ENCODE data around the gene RFTN1.

The RFTN1 gene

DNA sequence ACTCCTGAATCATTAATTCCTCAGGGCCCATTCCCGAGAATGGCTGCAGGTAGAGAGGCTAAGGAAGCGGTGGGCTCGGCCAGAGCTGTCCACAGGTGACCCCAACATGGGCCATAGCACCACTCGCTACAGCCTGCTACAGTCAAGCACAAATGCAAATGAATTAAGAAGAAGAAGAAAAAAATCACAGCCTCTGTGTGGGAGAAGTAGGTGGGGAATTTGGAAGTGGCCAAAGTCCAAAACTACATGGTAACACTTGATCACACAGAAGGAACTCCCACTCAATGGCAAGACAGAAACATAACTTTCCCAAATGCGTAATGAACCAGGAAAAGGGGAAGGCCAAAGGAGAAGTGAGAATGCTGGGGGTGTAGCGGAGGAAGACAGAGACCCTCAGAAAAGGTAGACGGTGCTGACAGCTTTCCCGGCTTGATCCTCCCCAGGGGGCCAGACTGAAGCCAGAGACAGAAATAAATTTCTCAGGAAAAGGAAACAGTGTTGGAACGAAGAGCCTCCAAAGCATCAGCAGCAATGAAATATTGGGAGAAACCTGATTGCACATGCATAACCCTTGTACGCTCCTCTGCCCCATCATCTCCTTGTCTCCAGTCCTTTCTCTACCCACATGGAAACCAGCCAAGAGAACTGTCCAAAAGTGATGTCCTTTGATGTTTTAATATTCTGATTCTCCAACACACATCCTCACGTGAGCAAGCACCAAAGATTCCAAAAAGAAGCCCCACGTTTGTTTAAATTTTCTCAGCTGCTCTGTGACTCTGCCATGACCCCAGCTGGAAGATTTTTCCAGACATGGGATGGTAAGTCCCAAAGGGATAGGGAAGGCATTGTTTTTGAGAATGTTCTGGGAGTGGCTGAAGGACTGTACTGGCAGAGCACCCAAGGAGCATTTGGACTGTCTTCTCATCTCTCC, 140.9 kb downstream of the RFTN1 start:
- Histone ChIP-seq H2BK120ac (ENCODE audit: low read depth, low read length) (no peak overlapping the region), H3K27ac (replicated peaks; ENCODE audit: low read length) (no peak overlapping the region), H4K91ac (ENCODE audit: low read depth, low read length, poor library complexity) (no peak overlapping the region), H3K4me2 (ENCODE audit: insufficient read depth, low read length, poor library complexity, severe bottlenecking) (no peak overlapping the region), H3K14ac (ENCODE audit: low read length) (no peak overlapping the region), H2BK15ac (ENCODE audit: low read length) (peak overlapping the region; percentile 33), H3K9me3 (replicated peaks in 1 of 2; ENCODE audit: control insufficient read depth in 2 of 2, insufficient read depth in 1 of 2, low read depth in 1 of 2, low read length in 2 of 2) (no peaks in the 10 kb centered on the region), H3K4me1 (ENCODE audit: control insufficient read depth in 2 of 2, insufficient read depth in 1 of 2, low read depth in 1 of 2, low read length in 2 of 2) (peaks cover 4 to 24% of the 10 kb centered on the region in 2 donors), H3K9ac (ENCODE audit: low read depth, low read length, poor library complexity) (no peak overlapping the region), H3K4ac (ENCODE audit: low read length) (no peak overlapping the region), H3K36me3 (replicated peaks in 1 of 2; ENCODE audit: control insufficient read depth in 2 of 2, insufficient read depth in 2 of 2, low read length in 2 of 2) (no peaks in the 10 kb centered on the region), H3K27me3 (ENCODE audit: control insufficient read depth in 3 of 3, insufficient read depth in 3 of 3, low read depth in 1 of 3, low read length in 3 of 3) (no peaks in the 10 kb centered on the region), H4K8ac (ENCODE audit: low read depth, low read length) (no peak overlapping the region), H2AFZ (ENCODE audit: low read length) (no peak overlapping the region), H3K4me3 (ENCODE audit: low read length in 2 of 2) (no peak overlapping the region), H3K23ac (ENCODE audit: low read depth, low read length, poor library complexity) (no peak overlapping the region), H2BK5ac (ENCODE audit: low read length) (no peak overlapping the region), H2AK5ac (ENCODE audit: low read depth, low read length) (no peak overlapping the region), H3K18ac (ENCODE audit: low read length) (no peak overlapping the region), H2BK12ac (ENCODE audit: low read length) (no peak overlapping the region), H3K79me1 (ENCODE audit: low read depth, low read length) (no peaks in the 10 kb centered on the region)
- no CpG with 5 or more reads among the region's 12 CpGs for WGBS, 2 donors (ENCODE audit: extremely low coverage in 2 of 2, insufficient read length in 2 of 2, insufficient replicate concordance in 1 of 2)
- DNase-seq (ENCODE audit: low spot score), result no peak

GRCh38 chr3:16370872-16371740, 142.4 kb downstream of the RFTN1 start:
- WGBS, 2 donors (ENCODE audit: extremely low coverage in 2 of 2, insufficient read length in 2 of 2, insufficient replicate concordance in 1 of 2), result no CpG with 5 or more reads among the region's 10 CpGs
- Histone ChIP-seq H3K18ac (ENCODE audit: low read length) (peak overlapping the region; percentile 16), H2AK5ac (ENCODE audit: low read depth, low read length) (no peak overlapping the region), H3K4me3 (ENCODE audit: low read length in 2 of 2) (no peak overlapping the region), H3K27me3 (ENCODE audit: control insufficient read depth in 3 of 3, insufficient read depth in 3 of 3, low read depth in 1 of 3, low read length in 3 of 3) (no peaks in the 10 kb centered on the region), H2AFZ (ENCODE audit: low read length) (no peak overlapping the region), H3K36me3 (replicated peaks in 1 of 2; ENCODE audit: control insufficient read depth in 2 of 2, insufficient read depth in 2 of 2, low read length in 2 of 2) (no peaks in the 10 kb centered on the region), H3K4ac (ENCODE audit: low read length) (no peak overlapping the region), H3K23ac (ENCODE audit: low read depth, low read length, poor library complexity) (no peak overlapping the region), H3K4me2 (ENCODE audit: insufficient read depth, low read length, poor library complexity, severe bottlenecking) (no peak overlapping the region), H2BK15ac (ENCODE audit: low read length) (no peak overlapping the region), H3K14ac (ENCODE audit: low read length) (no peak overlapping the region), H3K27ac (replicated peaks; ENCODE audit: low read length) (no peak overlapping the region), H2BK12ac (ENCODE audit: low read length) (no peak overlapping the region), H2BK120ac (ENCODE audit: low read depth, low read length) (no peak overlapping the region), H3K4me1 (ENCODE audit: control insufficient read depth in 2 of 2, insufficient read depth in 1 of 2, low read depth in 1 of 2, low read length in 2 of 2) (peaks cover 4 to 24% of the 10 kb centered on the region in 2 donors), H3K9me3 (replicated peaks in 1 of 2; ENCODE audit: control insufficient read depth in 2 of 2, insufficient read depth in 1 of 2, low read depth in 1 of 2, low read length in 2 of 2) (no peaks in the 10 kb centered on the region), H4K91ac (ENCODE audit: low read depth, low read length, poor library complexity) (no peak overlapping the region), H4K8ac (ENCODE audit: low read depth, low read length) (no peak overlapping the region), H3K79me1 (ENCODE audit: low read depth, low read length) (no peaks in the 10 kb centered on the region), H3K9ac (ENCODE audit: low read depth, low read length, poor library complexity) (no peak overlapping the region), H2BK5ac (ENCODE audit: low read length) (no peak overlapping the region)
- no peak for DNase-seq (ENCODE audit: low spot score)

- Histone ChIP-seq H3K4me1 (ENCODE audit: control insufficient read depth in 2 of 2, insufficient read depth in 1 of 2, low read depth in 1 of 2, low read length in 2 of 2) (peaks cover 4 to 24% of the 10 kb centered on the region in 2 donors), H3K4me2 (ENCODE audit: insufficient read depth, low read length, poor library complexity, severe bottlenecking) (no peak overlapping the region), H3K9me3 (replicated peaks in 1 of 2; ENCODE audit: control insufficient read depth in 2 of 2, insufficient read depth in 1 of 2, low read depth in 1 of 2, low read length in 2 of 2) (no peaks in the 10 kb centered on the region), H3K27me3 (ENCODE audit: control insufficient read depth in 3 of 3, insufficient read depth in 3 of 3, low read depth in 1 of 3, low read length in 3 of 3) (no peaks in the 10 kb centered on the region), H2BK15ac (ENCODE audit: low read length) (no peak overlapping the region), H3K36me3 (replicated peaks in 1 of 2; ENCODE audit: control insufficient read depth in 2 of 2, insufficient read depth in 2 of 2, low read length in 2 of 2) (no peaks in the 10 kb centered on the region), H3K18ac (ENCODE audit: low read length) (no peak overlapping the region), H3K23ac (ENCODE audit: low read depth, low read length, poor library complexity) (no peak overlapping the region), H3K14ac (ENCODE audit: low read length) (no peak overlapping the region), H2AK5ac (ENCODE audit: low read depth, low read length) (no peak overlapping the region), H2AFZ (ENCODE audit: low read length) (no peak overlapping the region), H4K91ac (ENCODE audit: low read depth, low read length, poor library complexity) (no peak overlapping the region), H4K8ac (ENCODE audit: low read depth, low read length) (no peak overlapping the region), H3K4ac (ENCODE audit: low read length) (no peak overlapping the region), H3K27ac (replicated peaks; ENCODE audit: low read length) (no peak overlapping the region), H2BK120ac (ENCODE audit: low read depth, low read length) (no peak overlapping the region), H3K9ac (ENCODE audit: low read depth, low read length, poor library complexity) (no peak overlapping the region), H3K79me1 (ENCODE audit: low read depth, low read length) (no peaks in the 10 kb centered on the region), H3K4me3 (ENCODE audit: low read length in 2 of 2) (no peak overlapping the region), H2BK12ac (ENCODE audit: low read length) (no peak overlapping the region), H2BK5ac (ENCODE audit: low read length) (no peak overlapping the region)
- no peak for DNase-seq (ENCODE audit: low spot score)
- WGBS, 2 donors (ENCODE audit: extremely low coverage in 2 of 2, insufficient read length in 2 of 2, insufficient replicate concordance in 1 of 2), result no CpG with 5 or more reads among the region's 2 CpGs
Measured at GRCh38 chr3:16370503-16370871, 143.0 kb downstream of the RFTN1 start.

- no peak overlapping the region for H2BK15ac ChIP-seq (ENCODE audit: low read length)
- H3K9ac ChIP-seq (ENCODE audit: low read depth, low read length, poor library complexity), result no peak overlapping the region
- H3K4me3 ChIP-seq (ENCODE audit: low read length in 2 of 2), result no peak overlapping the region
- no peak overlapping the region for H3K18ac ChIP-seq (ENCODE audit: low read length)
- no peaks in the 10 kb centered on the region for H3K27me3 ChIP-seq (ENCODE audit: control insufficient read depth in 3 of 3, insufficient read depth in 3 of 3, low read depth in 1 of 3, low read length in 3 of 3)
- H3K14ac ChIP-seq (ENCODE audit: low read length), result no peak overlapping the region
- no peaks in the 10 kb centered on the region for H3K9me3 ChIP-seq (replicated peaks in 1 of 2; ENCODE audit: control insufficient read depth in 2 of 2, insufficient read depth in 1 of 2, low read depth in 1 of 2, low read length in 2 of 2)
- no peak overlapping the region for H2AK5ac ChIP-seq (ENCODE audit: low read depth, low read length)
- no peak overlapping the region for H3K23ac ChIP-seq (ENCODE audit: low read depth, low read length, poor library complexity)
- no CpG with 5 or more reads among the region's 8 CpGs for WGBS, 2 donors (ENCODE audit: extremely low coverage in 2 of 2, insufficient read length in 2 of 2, insufficient replicate concordance in 1 of 2)
- H2AFZ ChIP-seq (ENCODE audit: low read length), result no peak overlapping the region
- peak; percentile 35 for DNase-seq (ENCODE audit: low spot score)
- H2BK5ac ChIP-seq (ENCODE audit: low read length), result no peak overlapping the region
- H3K79me1 ChIP-seq (ENCODE audit: low read depth, low read length), result no peaks in the 10 kb centered on the region
- no peak overlapping the region for H4K8ac ChIP-seq (ENCODE audit: low read depth, low read length)
- peak overlapping the region; percentile 56 for H3K27ac ChIP-seq (replicated peaks; ENCODE audit: low read length)
- H3K4me1 ChIP-seq (ENCODE audit: control insufficient read depth in 2 of 2, insufficient read depth in 1 of 2, low read depth in 1 of 2, low read length in 2 of 2), result peaks cover 4 to 22% of the 10 kb centered on the region in 2 donors
- H2BK12ac ChIP-seq (ENCODE audit: low read length), result no peak overlapping the region
- H3K36me3 ChIP-seq (replicated peaks in 1 of 2; ENCODE audit: control insufficient read depth in 2 of 2, insufficient read depth in 2 of 2, low read length in 2 of 2), result no peaks in the 10 kb centered on the region
- peak overlapping the region; percentile 27 for H3K4me2 ChIP-seq (ENCODE audit: insufficient read depth, low read length, poor library complexity, severe bottlenecking)
- no peak overlapping the region for H4K91ac ChIP-seq (ENCODE audit: low read depth, low read length, poor library complexity)
- no peak overlapping the region for H2BK120ac ChIP-seq (ENCODE audit: low read depth, low read length)
- H3K4ac ChIP-seq (ENCODE audit: low read length), result no peak overlapping the region
Measured at GRCh38 chr3:16369885-16370284, 143.6 kb downstream of the RFTN1 start.

All from neuronal stem cell (in vitro differentiated cells).